ENCODE data around the gene LACTB.
A peak's percentile ranks its signal among the peaks of the same experiment; 100 is the strongest.

DNA sequence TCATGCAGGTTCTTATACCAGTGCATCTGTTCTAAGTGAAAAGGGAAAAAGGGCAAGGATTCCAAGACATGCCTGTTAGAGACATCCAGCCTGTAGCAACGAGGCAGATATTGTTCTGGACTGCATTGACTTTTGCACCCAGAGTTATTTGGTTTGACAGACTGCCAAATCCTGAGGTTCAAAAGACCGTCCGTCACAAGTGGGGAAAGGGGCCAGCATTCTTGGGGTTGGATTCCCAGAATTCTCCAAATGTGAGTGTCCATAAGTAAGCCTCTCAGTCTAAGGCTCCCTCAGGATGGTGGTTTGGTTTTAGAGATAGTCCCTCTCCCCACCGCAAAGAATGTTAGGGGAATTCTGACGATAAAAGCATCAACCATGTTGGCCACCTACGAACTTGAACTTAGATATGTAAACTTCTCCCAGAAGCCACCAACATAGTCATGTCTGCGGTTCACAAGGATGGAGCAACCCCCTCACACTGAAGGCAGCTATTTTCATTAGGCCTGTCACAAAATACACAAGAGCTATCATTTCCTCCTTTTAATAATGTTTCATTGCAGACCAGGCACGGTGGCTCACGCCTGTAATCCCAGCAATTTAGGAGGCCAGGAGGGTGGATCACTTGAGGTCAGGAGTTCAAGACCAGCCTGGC, 13.6 kb upstream of the LACTB start:
- TF ChIP-seq EP300 (IDR thresholded peaks at IDR 0.05), result no peak
- TF ChIP-seq, protein P1, sequence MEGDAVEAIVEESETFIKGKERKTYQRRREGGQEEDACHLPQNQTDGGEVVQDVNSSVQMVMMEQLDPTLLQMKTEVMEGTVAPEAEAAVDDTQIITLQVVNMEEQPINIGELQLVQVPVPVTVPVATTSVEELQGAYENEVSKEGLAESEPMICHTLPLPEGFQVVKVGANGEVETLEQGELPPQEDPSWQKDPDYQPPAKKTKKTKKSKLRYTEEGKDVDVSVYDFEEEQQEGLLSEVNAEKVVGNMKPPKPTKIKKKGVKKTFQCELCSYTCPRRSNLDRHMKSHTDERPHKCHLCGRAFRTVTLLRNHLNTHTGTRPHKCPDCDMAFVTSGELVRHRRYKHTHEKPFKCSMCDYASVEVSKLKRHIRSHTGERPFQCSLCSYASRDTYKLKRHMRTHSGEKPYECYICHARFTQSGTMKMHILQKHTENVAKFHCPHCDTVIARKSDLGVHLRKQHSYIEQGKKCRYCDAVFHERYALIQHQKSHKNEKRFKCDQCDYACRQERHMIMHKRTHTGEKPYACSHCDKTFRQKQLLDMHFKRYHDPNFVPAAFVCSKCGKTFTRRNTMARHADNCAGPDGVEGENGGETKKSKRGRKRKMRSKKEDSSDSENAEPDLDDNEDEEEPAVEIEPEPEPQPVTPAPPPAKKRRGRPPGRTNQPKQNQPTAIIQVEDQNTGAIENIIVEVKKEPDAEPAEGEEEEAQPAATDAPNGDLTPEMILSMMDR (IDR thresholded peaks at IDR 0.05), result no peak
- TF ChIP-seq POLR2A (IDR thresholded peaks at IDR 0.05), result no peak
- TF ChIP-seq POLR2AphosphoS5 (IDR thresholded peaks at IDR 0.05), result peak in 1 of 4 donors; percentile 30
